ENCODE measurements around the gene PTGS1.

The PTGS1 gene

DNA sequence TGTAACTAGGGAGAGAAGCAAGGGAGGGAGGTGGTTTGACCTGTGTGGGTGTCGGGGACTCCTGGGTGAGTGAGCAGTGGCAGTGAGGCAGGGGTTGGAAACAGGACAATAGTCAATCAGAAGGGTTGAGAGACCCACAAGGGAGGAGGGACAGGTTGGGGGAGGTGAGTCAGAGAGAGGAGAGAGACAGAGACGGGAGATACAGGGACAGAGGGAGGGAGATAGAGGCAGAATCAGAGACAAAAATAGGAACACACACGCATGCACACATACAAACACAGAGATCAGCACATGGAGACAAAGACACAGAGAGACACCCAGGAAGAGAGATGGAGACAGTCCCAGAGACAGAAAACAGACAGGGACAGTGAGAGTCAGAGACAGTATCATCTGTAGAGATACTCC is 39.3 kb upstream of the PTGS1 start:
- H3K27ac ChIP-seq, result no peak overlapping the region
- H3K27me3 ChIP-seq, result no peaks in the 10 kb centered on the region
- H3K9me3 ChIP-seq, result no peaks in the 10 kb centered on the region
- intact Hi-C loops (cut with DNase I; ENCODE audit: low total_unique reads), result no loop called here
- H3K4me3 ChIP-seq, result no peak overlapping the region
- peaks cover 5 to 7% (median 5%) of the 10 kb centered on the region in 3 donors for H3K36me3 ChIP-seq
- TF ChIP-seq, protein P1, sequence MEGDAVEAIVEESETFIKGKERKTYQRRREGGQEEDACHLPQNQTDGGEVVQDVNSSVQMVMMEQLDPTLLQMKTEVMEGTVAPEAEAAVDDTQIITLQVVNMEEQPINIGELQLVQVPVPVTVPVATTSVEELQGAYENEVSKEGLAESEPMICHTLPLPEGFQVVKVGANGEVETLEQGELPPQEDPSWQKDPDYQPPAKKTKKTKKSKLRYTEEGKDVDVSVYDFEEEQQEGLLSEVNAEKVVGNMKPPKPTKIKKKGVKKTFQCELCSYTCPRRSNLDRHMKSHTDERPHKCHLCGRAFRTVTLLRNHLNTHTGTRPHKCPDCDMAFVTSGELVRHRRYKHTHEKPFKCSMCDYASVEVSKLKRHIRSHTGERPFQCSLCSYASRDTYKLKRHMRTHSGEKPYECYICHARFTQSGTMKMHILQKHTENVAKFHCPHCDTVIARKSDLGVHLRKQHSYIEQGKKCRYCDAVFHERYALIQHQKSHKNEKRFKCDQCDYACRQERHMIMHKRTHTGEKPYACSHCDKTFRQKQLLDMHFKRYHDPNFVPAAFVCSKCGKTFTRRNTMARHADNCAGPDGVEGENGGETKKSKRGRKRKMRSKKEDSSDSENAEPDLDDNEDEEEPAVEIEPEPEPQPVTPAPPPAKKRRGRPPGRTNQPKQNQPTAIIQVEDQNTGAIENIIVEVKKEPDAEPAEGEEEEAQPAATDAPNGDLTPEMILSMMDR (IDR thresholded peaks at IDR 0.05), result no peak
- no peak for DNase-seq
- peaks cover 0 to 15% (median 0%) of the 10 kb centered on the region in 4 donors for H3K4me1 ChIP-seq

DNA sequence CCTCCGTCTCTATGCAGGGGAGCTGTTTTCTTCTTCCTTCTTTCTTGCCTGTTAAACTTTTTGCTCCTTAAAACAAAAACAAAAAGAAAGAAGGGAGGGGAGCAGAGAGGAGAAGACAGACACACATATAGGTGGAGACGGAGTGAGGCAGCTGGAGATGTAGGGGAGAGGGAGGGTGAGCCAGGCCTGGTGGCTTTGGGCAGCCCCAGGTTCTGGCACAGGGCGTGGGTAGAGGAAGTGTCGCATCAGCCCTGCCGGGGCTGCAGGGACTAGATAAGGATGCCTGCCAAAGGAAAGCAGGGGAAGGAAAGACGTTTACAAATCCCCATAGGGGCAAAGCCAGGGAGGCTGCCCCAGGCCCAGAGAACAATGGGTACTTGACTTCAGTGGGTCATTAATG is 38.7 kb upstream of the PTGS1 start:
- no peaks in the 10 kb centered on the region for H3K9me3 ChIP-seq
- TF ChIP-seq, protein P1 (IDR thresholded peaks at IDR 0.05), result no peak
- H3K4me1 ChIP-seq, result peaks cover 0 to 15% (median 0%) of the 10 kb centered on the region in 4 donors
- H3K27me3 ChIP-seq, result no peaks in the 10 kb centered on the region
- intact Hi-C loops (cut with DNase I; ENCODE audit: low total_unique reads), result no loop called here
- H3K27ac ChIP-seq, result no peak overlapping the region
- no peak overlapping the region for H3K4me3 ChIP-seq
- peaks cover 2 to 5% (median 5%) of the 10 kb centered on the region in 3 donors for H3K36me3 ChIP-seq
- DNase-seq, result no peak

DNA sequence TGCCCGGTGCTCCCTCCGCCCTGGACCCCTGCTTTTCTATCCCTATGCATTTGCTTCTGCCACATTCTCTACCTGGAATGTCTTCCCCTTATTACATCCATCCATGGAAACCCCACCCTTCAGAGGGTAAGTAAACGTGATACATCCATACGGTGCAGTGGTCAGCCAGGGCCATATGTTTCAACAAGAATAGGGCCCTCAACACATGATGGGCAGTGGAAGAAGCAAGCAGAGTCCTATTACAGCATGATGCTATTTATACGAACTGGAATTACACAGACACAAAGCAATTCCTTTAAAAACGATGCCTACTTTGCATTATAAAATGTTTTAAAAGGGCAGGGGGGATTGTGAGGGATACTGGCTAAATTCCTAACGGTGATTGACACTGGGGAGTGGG is 38.2 kb upstream of the PTGS1 start:
- H3K27ac ChIP-seq, result no peak overlapping the region
- intact Hi-C loops (cut with DNase I; ENCODE audit: low total_unique reads), result no loop called here
- DNase-seq, result no peak
- peaks cover 0 to 15% (median 0%) of the 10 kb centered on the region in 4 donors for H3K4me1 ChIP-seq
- H3K36me3 ChIP-seq, result peaks cover 0 to 5% (median 5%) of the 10 kb centered on the region in 3 donors
- H3K4me3 ChIP-seq, result no peak overlapping the region
- no peaks in the 10 kb centered on the region for H3K27me3 ChIP-seq
- TF ChIP-seq, protein P1 (IDR thresholded peaks at IDR 0.05), result no peak
- H3K9me3 ChIP-seq, result no peaks in the 10 kb centered on the region

DNA sequence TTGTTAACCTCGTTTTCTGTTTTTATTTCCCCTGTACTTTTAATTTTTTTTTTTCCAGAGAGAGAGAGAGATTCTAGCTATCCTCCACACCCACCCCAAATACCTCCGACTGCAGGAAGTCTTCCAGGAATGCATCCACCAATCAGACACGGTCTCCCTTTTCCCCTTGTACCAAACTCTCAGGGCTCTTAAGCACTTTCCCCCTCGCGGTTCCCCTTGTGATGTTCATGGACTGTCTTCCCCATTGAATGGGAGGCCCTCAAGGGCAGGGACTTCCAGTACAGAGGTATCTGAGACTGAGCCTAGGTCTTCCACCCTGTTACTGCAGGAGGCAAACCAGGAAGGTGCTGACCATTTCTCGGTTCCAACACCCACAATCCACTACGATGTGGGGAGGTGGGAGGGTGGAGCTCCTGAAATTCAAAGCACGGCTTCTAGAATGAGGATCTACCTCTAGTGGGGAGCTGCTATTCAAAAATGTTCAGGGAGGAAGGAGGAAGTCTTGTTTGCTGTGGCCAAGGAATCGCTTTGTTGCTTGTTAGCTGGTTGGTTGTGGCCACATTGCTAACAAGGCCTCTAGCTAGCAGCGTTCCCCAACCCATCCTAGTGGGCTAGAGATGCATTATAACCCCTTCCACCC is 37.5 kb upstream of the PTGS1 start:
- intact Hi-C loops (cut with DNase I; ENCODE audit: low total_unique reads), result no loop called here
- no peak for DNase-seq
- Histone ChIP-seq H3K27me3 (no peaks in the 10 kb centered on the region), H3K36me3 (peaks cover 0 to 1% (median under 1%) of the 10 kb centered on the region in 3 donors), H3K9me3 (no peaks in the 10 kb centered on the region), H3K27ac (no peak overlapping the region), H3K4me3 (no peak overlapping the region), H3K4me1 (peaks cover 0 to 15% (median 0%) of the 10 kb centered on the region in 4 donors)
- TF ChIP-seq, protein P1 (IDR thresholded peaks at IDR 0.05), result no peak

DNA sequence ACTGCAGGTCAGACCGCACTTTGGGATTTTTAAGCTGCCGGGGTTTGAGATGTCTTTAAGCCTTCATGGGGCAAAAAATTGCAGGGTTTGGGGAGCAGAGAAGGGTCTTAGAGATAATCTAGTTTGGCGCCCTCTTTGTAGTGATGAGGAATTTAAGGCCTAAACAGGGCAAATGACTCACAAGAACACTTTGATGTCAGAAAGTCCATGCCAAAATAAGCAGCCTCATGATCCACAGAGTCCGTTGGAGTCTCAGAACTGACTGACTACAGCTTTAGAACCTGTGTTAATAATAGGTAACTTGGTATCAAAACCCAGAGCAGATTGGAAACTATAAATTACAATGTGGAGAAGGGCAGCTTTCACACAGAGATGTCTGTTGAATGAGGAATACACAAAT is 35.9 kb upstream of the PTGS1 start:
- intact Hi-C loops (cut with DNase I; ENCODE audit: low total_unique reads), result no loop called here
- TF ChIP-seq, protein P1 (IDR thresholded peaks at IDR 0.05), result no peak
- no peak for DNase-seq

More for the DNA sequence above, 35.9 kb upstream of the PTGS1 start:
- Histone ChIP-seq H3K4me3 (no peak overlapping the region), H3K9me3 (no peaks in the 10 kb centered on the region), H3K27ac (no peak overlapping the region), H3K4me1 (peaks cover 0 to 15% (median 0%) of the 10 kb centered on the region in 4 donors), H3K27me3 (no peaks in the 10 kb centered on the region), H3K36me3 (no peaks in the 10 kb centered on the region)
